Stimulated activated CD8-positive, alpha-beta memory T cell treated with anti-CD3 and anti-CD28 coated beads, Interleukin-2, amount 100 ng/mL, for 1 hour (primary cell): ENCODE results near the gene SFT2D2.

Source experiments
- DNase-seq, 2 donors: peaks; one replicate each; pipeline ENCODE4 v3.0.0-alpha.2; 2020; ENCODE audit warnings: low read depth in 2 of 2

The SFT2D2 gene

DNA sequence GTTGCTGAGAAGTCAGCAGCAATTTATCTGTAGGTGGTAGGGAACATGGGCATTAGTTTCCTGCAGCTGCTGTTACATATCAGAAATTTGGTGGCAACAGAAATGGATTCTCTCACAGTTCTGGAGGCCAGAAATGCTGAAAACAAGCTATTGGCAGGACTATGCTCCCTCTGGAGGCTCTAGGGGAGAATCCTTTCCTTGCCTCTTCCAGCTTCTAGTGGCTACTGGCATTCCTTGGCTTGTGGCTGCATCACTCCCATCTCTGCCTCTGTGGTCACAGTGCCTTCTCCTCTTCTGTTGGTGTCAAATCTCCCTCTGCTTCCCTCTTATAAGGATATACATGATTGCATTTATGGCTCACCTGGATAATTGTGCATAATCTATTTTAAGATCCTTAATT, 2.5 kb upstream of the SFT2D2 start:
- DNase-seq: no peak

DNA sequence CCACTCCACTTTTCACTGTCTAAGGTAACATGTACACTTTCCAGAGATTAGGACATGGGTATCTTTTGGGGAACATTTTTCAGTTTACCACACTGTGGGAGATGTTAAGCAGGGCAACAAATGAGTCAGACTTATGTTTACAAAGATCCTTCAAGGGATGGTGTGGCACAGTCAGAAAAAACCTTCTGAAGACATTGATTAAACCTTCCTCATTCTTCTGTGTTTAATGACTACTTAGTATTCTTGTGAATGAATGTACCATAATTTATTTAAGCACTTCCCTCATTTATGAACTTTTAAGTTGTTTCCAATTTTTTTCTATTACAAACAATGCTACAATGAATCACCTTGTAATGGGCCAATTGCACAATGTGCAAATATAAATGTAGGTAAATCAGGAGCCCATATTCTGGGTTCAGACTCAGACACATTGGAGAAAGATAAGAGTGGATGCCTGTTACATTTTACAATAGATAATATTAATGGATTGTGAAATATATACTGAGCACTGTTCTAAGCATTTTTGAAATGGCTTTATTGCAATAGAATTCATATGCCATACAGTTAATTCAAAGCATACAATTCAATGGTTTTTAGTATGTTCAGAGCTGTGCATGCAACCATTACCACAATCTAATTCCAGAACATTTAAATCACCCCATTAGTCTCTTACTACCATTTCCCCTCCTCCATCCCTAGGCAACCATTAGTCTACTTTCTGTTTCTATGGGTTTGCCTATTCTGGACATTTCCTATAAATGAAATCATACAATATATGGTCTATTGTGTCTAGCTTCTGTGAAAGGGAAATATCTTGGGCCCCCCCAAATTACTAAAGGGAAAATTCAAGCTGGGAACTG, 1.9 kb upstream of the SFT2D2 start:
- DNase-seq: no peak

DNA sequence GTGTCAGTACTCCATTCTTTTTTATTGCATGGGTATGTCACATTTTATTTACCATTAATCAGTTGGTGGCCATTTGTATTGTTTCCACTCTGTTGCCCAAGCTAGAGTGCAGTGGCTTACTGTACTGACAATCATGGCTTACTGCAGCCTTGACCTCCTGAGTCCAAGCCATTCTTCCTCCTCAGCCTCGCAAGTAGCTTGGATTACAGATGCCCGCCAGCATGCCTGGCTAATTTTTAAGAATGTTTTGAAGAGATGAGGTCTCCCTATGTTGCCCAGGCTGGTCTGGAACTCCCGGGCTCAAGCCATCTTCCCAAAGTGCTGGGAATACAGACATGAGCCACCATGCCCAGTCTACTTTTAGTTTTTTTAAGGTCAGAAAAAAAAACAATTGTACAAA, 813 bp upstream of the SFT2D2 start:
- no peak for DNase-seq

DNA sequence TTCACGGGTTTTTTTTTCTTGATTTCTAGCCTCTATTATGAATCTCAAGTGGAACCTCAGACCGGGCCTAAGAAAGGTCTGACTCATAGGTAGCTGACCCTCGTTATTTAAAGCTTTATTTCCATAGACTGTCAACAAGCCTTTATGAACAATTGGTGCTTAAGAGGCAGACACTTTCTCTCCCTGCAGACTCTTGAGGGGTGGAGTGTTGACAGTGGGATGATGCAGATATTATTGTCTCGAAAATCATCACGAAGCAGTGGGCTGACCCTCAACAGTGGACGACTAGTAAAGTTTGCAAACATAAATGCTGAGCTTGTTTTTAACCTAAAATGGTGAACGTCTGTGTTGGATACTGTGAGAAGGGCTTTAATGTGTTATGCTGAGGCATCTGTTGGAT, 1.8 kb downstream of the SFT2D2 start:
- DNase-seq: no peak

DNA sequence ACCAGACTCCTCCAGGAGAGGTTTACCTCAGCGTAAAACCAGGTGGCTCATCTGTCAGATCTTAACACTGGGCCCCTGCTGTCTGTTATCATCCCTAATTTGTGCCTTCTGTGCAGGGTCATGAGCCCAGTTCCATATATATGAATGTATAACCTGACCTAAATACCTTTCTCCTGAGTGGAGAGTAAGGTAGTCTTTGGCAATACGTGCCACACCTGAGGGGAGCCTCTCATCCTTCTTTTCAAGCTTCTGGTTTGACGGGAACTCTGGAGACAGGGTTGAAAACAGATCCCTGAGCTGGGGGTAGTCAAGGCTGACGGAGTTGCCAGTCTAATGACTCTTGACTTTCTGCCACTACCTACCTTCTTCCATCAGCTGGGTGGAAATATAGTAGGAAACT, 4.1 kb downstream of the SFT2D2 start:
- no peak for DNase-seq

DNA sequence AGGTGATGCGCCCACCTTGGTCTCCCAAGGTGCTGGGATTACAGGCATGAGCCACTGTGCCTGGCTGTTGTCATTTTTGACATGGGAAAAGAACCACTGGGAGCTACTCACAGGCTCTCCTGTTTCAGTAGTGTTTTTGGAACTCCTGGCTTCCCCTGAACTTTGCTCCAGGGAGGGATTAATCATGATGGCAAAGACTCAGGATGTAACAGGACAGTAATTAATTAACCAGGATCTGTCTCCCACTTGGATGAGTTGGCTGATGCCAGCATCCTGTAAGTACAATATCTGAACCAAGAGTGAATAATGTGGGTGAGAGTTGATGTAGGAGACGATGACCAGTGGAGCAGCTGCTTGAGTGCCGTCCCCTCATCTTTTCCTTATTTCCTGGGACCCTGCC, 4.9 kb downstream of the SFT2D2 start:
- no peak for DNase-seq

DNA sequence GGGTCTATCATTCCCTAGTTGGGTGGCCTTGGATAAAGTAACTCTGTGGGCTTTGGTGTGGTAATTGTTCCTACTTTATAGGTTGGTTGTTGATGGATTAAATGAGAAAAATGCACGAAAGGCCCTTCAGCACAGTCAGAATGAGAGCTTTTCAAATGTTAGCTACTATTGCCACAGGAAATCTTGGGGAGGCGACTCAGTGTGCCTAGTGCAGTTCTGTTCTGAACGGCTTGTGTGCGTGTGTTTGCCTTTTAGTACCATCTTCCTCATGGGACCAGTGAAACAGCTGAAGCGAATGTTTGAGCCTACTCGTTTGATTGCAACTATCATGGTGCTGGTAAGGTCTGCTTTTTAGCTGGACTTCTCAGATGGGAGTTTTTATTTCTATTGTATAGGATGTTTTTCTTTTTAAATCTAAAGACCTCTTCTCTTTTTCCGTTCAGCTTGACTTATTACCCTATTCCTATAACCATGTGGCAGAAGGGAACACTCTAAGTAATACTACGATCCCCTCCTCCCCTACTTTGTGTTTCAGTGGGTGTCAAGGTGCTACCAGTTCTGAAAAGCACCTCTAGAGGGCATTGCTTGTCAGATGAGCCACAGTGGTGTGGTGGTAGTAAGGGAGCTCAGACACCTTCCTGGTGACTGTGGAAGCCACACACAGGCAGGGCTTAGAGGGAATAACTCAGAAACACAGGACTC, 9.2 kb downstream of the SFT2D2 start:
- no peak for DNase-seq

DNA sequence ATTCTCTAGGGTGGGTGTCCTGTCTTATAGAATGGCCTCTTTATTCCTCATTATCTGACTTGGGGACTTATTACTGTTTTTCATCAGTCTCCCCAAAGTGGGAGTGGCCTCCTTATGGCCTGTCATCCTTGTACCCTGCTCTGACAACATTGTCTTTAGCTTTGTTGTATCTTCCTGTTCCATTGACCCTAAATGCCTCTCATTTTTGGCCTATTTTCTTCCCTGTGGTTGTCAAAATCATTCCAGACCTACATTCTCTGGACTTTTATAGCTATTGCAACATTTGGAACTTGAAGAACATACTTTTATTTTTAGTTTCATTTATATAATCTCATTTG, 9.7 kb downstream of the SFT2D2 start:
- no peak for DNase-seq

DNA sequence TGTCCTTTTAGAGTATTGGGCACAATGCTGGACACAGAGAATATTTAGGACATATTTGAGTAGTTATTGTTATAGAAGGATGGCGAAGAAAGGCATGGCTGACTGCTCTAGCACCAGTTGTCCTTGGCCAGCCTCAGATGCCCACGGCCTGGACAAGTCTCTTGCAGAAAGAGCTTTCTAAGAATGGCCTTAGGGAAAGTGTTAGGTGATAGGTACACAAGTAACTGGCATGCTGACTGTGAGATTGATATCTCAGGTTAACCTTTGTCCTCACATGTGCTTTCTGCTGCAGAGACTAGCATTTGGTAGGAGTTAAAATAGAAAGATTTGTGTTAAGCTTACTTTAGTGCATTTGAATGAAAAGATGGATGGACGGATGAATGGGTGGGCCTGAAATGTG, 10.1 kb downstream of the SFT2D2 start:
- DNase-seq: no peak

DNA sequence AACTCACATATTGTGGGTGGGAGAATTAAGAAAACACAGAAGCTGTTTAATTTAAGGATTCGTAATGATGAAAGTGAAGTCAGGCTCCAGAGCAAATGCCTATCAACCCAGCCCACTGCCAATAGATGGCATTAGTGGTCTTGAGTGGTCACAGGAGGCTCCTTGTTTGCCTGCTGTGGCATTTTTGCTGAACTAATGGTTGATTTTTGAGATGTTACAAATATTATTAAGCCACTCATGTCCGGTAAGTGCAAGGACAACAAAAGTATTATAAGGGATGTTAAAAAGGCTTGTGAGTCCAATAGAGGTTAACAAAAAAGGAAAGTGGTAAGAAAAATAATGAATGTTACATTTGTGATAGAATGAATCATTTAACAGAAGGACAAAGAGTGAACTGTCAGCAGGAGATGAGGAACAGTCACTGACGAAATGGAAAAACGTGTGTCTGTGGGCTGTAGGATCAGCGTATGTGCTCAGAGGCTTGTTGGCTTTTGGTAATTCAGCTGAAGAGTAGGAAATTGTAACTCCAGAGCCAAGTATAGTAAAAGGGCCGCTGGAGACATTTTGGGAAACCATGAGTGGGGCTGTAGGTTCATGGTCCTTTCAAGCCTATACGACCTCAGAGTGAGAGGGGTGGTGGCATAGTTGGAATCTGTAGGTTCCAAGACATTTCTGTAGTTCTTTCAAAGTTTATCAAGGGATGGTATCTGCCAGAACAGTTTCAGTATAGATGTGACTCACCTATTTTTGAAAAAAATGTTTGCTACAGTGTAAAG, 11.2 kb downstream of the SFT2D2 start:
- no peak for DNase-seq

DNA sequence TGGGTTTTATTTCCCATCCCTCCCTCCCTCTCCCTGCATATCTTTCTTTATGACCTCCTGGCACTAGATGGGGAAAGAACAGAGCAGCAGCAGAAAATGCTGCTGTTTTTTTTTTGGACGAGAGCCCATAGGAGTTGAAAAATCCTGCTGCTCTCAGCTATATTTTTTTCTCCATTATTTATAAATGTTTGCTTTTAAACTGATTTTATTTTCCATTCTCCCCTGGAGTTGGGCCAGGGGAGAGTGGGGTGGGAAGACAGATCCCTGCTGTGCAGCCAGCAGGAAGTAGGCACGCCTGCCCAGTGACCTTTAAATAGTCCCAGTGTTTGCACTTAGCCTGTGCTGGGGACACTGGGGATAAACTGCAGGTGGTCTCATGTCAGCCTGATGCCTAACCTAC, 17.4 kb downstream of the SFT2D2 start:
- no peak for DNase-seq

DNA sequence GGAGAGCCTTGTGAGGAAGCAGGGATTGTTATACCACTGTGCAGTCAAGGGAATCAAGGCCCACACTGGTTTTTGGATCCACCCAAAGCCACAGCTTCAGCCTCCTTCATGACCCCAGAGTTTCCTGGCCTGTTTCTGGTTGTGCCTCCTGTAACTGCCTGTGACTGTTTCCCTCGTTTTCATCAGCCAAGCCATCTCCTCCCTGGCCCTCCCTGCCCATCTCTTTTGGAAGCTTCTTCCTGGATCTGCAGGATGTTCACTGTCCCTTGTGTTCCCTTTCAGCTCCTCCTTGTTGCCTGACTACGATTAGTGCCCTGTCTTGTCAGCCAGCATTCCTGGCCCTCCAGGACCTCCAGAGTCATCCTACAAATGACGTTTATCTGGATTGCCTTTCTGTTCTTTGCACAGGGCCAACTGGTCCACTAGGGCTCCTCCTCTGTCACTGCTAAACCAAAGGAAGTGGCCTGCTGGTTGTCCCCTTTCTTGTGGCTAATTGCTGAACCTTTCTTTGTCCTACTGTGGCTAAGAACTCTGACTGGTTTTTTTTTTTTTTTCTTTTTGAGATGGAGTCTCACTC, 17.9 kb downstream of the SFT2D2 start:
- no peak for DNase-seq

DNA sequence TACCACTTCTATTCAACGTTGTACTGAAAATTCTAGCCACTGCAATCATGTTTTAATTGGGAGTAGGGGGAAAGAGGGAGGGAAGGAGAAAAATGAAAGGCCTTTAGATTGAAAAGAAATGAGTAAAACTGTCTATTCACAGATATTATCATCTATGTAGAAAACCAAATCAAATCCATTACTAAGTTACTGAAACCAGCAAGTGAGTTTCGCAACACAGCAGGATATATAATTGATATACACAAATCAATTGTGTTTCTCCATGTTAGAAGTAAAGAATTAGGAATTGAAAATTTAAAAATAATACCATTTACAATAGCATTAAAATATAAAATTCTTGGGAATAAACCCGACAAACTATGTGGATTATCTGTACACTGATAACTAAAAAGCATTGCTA, 19.2 kb downstream of the SFT2D2 start:
- DNase-seq: no peak

DNA sequence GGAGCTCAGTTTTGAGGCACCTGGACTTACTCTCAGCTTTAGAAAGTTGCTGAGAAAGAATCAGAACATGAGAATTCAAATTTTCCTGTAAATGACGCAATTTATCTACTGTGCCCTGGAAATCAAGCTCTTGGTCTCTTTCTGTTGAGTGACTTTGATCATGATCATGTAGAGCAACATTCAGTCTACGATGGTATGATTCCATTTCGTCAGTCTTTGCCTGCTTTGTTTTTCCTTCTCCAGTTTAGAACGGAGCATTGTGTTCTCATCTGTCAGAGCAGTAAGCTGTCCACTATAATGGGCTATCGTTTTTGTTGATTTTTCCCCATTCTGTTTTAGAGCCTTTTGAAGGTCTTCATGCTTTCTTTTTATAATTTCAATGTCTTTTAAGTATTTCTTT, 20.7 kb downstream of the SFT2D2 start:
- DNase-seq: no peak

DNA sequence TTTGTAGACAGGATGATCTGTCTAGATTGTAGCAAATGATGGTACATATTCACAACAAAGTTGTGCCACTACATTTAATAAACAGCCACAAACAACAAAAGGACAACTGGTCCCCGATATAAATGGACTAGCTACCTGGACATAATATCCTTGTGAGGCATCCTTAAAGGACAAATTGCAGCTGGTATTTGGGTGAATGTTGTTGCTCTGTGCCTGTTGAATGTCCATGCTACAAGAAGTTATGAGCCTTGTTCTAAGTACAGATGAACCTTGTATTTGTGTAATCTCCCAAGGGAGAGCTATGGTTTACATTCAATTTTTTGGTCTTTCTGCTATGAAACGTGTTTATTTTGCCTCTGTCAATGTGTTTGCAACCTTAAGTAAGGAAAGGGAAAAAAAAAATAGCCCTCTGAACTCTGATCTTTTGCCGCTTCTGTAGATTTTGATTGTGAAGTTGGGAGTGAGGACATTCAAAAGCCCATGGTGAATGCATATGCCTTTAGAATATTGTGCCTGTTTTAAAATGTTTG, 26.5 kb downstream of the SFT2D2 start:
- no peak for DNase-seq

DNA sequence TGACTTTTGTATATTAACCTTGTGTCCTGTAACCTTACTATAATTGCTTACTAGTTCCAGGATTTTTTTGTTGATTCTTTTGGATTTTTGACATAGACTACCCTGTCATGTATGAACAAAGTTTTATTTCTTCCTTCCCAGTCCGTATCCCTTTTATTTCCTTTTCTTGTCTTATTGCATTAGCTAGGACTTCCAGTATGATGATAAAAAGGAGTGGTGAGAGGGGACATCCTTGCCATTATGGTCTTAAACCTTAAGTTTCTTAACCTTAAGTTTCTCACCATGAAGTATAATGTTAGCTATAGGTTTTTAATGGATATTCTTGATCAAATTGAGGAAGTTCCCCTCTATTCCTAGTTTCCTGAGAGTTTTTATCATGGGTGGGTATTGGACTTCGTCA, 30.4 kb downstream of the SFT2D2 start:
- no peak for DNase-seq

DNA sequence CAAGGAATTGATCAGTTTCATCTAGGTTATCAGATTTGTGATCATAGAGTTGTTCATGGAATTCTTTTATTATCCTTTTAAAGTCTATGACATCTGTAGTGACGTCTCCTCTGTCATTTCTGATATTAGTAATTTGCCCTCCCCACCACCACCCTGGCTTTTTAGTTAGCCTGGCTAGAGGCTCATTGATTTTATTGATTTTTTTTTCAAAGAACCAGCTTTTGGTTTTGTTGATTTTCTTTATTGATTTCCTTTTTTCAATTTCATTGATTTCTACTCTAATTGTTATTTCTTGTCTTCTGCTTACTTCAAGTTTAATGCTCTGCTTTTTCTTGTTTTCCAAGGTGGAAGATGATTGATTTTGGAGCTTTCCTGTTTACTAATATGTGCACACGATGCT, 31.6 kb downstream of the SFT2D2 start:
- DNase-seq: no peak

DNA sequence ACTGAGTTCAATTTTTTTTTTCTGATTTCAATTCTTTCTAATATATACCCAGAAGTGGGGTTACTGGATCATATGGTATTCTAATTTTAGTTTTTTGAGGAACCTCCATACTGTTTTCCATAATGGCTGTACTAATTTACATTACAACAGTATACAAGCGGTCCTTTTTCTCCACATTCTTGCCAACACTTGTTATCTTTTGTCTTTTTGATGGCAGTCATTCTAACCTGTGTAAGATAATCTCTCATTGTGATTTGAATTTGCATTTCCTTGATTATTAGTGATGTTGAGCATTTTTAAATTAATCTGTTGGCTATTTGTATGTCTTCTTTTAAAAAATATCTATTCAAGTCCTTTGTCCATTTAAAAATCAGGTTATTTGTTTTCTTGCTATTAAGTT, 33.8 kb downstream of the SFT2D2 start:
- DNase-seq: no peak

DNA sequence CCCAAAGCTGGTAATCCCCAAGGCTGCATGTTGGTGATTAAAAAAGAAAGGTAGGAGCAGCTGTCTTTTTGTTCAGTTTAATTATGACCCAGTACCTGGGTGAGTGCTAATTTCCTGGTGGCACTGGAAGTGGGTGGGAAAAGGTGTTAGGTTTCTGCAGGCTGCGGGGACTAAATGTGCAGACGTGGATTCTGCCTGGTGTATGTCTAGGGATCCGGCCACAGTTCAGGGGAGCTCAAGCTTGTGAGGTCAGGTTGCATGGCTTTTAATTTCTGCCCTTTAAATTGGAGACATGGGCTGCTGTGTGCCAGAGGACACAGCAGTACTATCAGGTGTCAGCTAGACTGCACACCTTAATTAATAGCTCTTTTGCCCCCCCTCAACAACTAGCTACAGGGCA, 34.6 kb downstream of the SFT2D2 start:
- no peak for DNase-seq

DNA sequence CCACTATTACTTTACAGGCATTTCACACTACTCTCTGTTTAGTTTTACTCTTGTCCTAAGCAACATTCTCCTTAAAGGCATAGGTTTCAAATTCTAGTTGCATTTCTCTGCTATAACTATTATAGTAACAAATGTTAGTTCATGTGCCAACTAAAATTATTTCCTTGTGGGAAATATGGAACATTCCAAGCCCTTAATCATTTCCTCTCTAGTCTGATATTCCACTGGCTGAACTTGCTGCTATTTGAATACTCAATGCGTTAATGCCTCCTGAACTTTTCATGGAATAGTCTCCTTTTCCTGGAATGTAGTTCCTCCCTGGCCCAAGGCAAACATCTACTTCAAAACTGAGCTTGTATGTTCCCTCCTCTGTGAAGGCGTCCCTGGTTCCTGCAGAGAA, 35.6 kb downstream of the SFT2D2 start:
- no peak for DNase-seq

DNA sequence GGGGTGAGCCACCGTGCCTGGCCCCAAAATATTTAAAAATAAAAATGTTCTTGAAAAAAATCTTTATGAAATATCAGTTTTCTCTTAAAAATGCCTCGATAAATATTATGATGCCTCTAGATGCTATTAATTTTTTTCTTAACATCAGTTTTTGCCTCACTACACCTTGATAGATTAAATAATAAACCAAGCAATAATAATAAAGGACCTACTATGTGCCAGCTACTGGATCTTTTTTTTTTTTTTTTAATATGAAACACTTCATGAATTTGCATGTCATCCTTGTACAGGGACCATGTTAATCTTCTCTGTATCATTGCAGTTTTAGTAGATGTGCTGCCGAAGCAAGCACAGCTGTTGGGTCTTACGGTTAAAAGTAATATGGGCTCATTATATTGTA, 37.3 kb downstream of the SFT2D2 start:
- DNase-seq: no peak

DNA sequence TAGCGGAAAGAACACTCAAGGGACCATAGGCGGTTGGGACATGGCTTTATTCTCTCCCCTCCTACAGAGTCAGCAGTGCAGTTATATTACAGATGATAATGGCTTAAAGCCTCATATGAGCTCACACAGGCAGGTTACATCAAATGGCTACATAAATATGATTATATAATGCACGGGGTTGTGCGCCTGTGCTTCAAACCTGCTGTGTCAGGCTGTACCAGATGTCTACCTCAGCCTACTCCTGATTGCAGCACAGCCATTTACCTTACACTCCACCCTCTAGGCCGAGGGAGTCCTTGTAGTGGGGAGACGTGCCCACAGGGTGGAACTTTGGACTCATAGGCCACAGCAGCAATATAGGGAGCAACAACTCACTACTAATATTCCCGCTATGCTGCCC, 38.5 kb downstream of the SFT2D2 start:
- no peak for DNase-seq
